PC-3 (cell line): Measurements from ENCODE around the gene CD3E. TPM values are rescaled to one million over a fixed set of nuclear protein-coding genes. Genes with fewer than 3 reads are reported as not detected.

Experiments used
- ATAC-seq: fragments of 200-7000 bp; cut with Tn5 transposase; 2 replicates; pipeline ENCODE4 v1.9.1; 2020; ENCODE audit warnings: mild to moderate bottlenecking, moderate library complexity
- BruUV-seq: library from RNA; stranded (reverse); fragments of 400-500 nt; replicated peaks from 2 replicates; lab custom pipeline; 2021; lab: Mats Ljungman, UMichigan
- CTCF ChIA-PET: fragments of 300-600 bp; sonication (Branson Sonifier 250); formaldehyde crosslinking; loops from one replicate; lab custom pipeline; 2022; ENCODE audit warnings: antibody characterized with exemption; lab: Charles Lee
- POLR2A ChIA-PET: fragments of 300-600 bp; sonication (Branson Sonifier 250); formaldehyde crosslinking; loops from one replicate; lab custom pipeline; 2022; ENCODE audit warnings: antibody characterized with exemption; ENCODE audit not compliant: unreplicated experiment; lab: Charles Lee
- DNase-seq: peaks from one replicate; pipeline ENCODE4 v3.0.0-alpha.2; 2015
- H2AFZ ChIP-seq: fragments of 300-600 bp; sonication (generic); 2 replicates; pipeline ENCODE4 v1.6.0; 2016; ENCODE audit warnings: antibody characterized with exemption, low read length
- H3F3A ChIP-seq: fragments of 300-600 bp; sonication (generic); one replicate; pipeline ENCODE4 v1.6.0; 2017; ENCODE audit warnings: antibody characterized with exemption, low read length, control low read depth, mild to moderate bottlenecking; ENCODE audit not compliant: unreplicated experiment
- H3K27ac ChIP-seq: fragments of 300-600 bp; sonication (generic); 2 replicates; pipeline ENCODE4 v1.5.1; 2016; ENCODE audit warnings: mild to moderate bottlenecking, low read length
- H3K27me3 ChIP-seq: fragments of 300-600 bp; sonication (generic); 2 replicates; pipeline ENCODE4 v1.6.1; 2016; ENCODE audit warnings: low read length, mixed read lengths
- H3K36me3 ChIP-seq: fragments of 300-600 bp; sonication (generic); 2 replicates; pipeline ENCODE4 v1.6.1; 2016; ENCODE audit warnings: low read depth, mixed run types, low read length, mixed read lengths
- H3K4me1 ChIP-seq: fragments of 300-600 bp; sonication (generic); 2 replicates; pipeline ENCODE4 v1.5.1; 2016; ENCODE audit warnings: low read length; ENCODE audit not compliant: insufficient read depth
- H3K4me2 ChIP-seq: fragments of 300-600 bp; sonication (generic); 2 replicates; pipeline ENCODE4 v1.6.0; 2016; ENCODE audit warnings: low read length
- H3K4me3 ChIP-seq: fragments of 300-600 bp; sonication (generic); 2 replicates; pipeline ENCODE4 v1.5.1; 2016; ENCODE audit warnings: mild to moderate bottlenecking, low read length, mixed read lengths
- H3K79me2 ChIP-seq: fragments of 300-600 bp; sonication (generic); 2 replicates; pipeline ENCODE4 v1.6.1; 2017; ENCODE audit warnings: low read length, mixed read lengths
- H3K9ac ChIP-seq: fragments of 300-600 bp; sonication (generic); 2 replicates; pipeline ENCODE4 v1.6.0; 2016; ENCODE audit warnings: mild to moderate bottlenecking, low read length
- H3K9me2 ChIP-seq: fragments of 300-600 bp; sonication (generic); replicated peaks from 2 replicates; pipeline ENCODE4 v1.6.1; 2016; ENCODE audit warnings: mixed run types, low read length, mixed read lengths
- H3K9me3 ChIP-seq: fragments of 300-600 bp; sonication (generic); 2 replicates; pipeline ENCODE4 v1.6.1; 2016; ENCODE audit warnings: low read length, mixed read lengths
- H4K20me1 ChIP-seq: fragments of 300-600 bp; sonication (generic); 2 replicates; pipeline ENCODE4 v1.6.1; 2016; ENCODE audit warnings: low read length, mixed read lengths
- CTCF ChIP-seq: fragments of 300-600 bp; sonication (generic); conservative IDR thresholded peaks from 2 replicates; pipeline ENCODE4 v1.5.1; 2017; ENCODE audit warnings: antibody characterized with exemption, low read depth, mild to moderate bottlenecking, low read length
- EZH2 ChIP-seq: fragments of 300-600 bp; sonication (generic); IDR thresholded peaks from one replicate; pipeline ENCODE4 v1.6.1; 2017; ENCODE audit warnings: antibody characterized with exemption, mild to moderate bottlenecking, low read length; ENCODE audit not compliant: unreplicated experiment
- EZH2phosphoT487 ChIP-seq: fragments of 300-600 bp; sonication (generic); IDR thresholded peaks from 2 replicates; pipeline ENCODE4 v1.6.1; 2018; ENCODE audit warnings: mild to moderate bottlenecking, antibody characterized with exemption, low read length, borderline replicate concordance
- intact Hi-C: fragments of 100-400 bp; cut with micrococcal nuclease; formaldehyde crosslinking; loops from 2 replicates; pipeline ENCODE4 v1.9.0; 2023
- total RNA-seq: library from RNA; depleted of rRNA; stranded (reverse); fragments of >200 nt; gene quantifications from 2 replicates; pipeline ENCODE4 v1.2.3, GENCODE V29; 2014; rRNA removed

CD3E gene
- total RNA-seq, 1 experiment from 2014 or later = not detected

- Histone ChIP-seq H3K9ac (peak within 1 kb of the TSS; percentile 89), H4K20me1 (no peaks in the 10 kb centered on the region), H3K4me3 (peak within 1 kb of the TSS; percentile 94), H3K4me1 (peaks cover 4% of the 10 kb centered on the region), H3K4me2 (peak within 1 kb of the TSS; percentile 100), H3K9me3 (no peaks in the 10 kb centered on the region), H3K9me2 (no peaks in the 10 kb centered on the region), H3K27ac (no peak within 1 kb of the TSS), H3F3A (no peaks in the 10 kb centered on the region), H3K36me3 (peaks cover 2% of the 10 kb centered on the region; the same call in 1 of the 2 replicates), H3K27me3 (no peaks in the 10 kb centered on the region), H2AFZ (peak within 1 kb of the TSS; percentile 92), H3K79me2 (peaks cover 43% of the 10 kb centered on the region)
- peak; percentile 95 for ATAC-seq
- ChIA-PET POLR2A (no interaction called here), CTCF (interaction anchor here (0.6 kb wide), 1 partner anchor 8 kb away, joined by 3 read pairs; no protein-coding TSS in a partner anchor)
- intact Hi-C loops = no loop called here
- peak; percentile 96 for DNase-seq
- no TSS peak for BruUV-seq
- TF ChIP-seq EZH2phosphoT487 = no peak
- no peak for TF ChIP-seq EZH2
- TF ChIP-seq CTCF = no peak
Observed at GRCh38 chr11:118359295-118359958, 54.9 kb downstream of the CD3E start, which contains the start of gene UBE4A. TSS of gene UBE4A (plus strand) at chr11:118359600. CDS start at chr11:118365081, 5,481 bp downstream.

- Histone ChIP-seq H3F3A (no peaks in the 10 kb centered on the region), H3K9me3 (no peaks in the 10 kb centered on the region), H3K9me2 (no peaks in the 10 kb centered on the region), H3K4me1 (peaks cover 4% of the 10 kb centered on the region), H3K9ac (no peak overlapping the region), H3K36me3 (peaks cover 43% of the 10 kb centered on the region), H4K20me1 (no peaks in the 10 kb centered on the region), H3K27me3 (no peaks in the 10 kb centered on the region), H3K27ac (no peak overlapping the region), H2AFZ (no peak overlapping the region), H3K4me2 (no peak overlapping the region), H3K4me3 (no peak overlapping the region), H3K79me2 (peaks cover 41% of the 10 kb centered on the region)
- no peak for TF ChIP-seq EZH2phosphoT487
- no peak for TF ChIP-seq EZH2
- no peak for TF ChIP-seq CTCF
- DNase-seq (no peak), ATAC-seq (no peak)
- intact Hi-C loops = no loop called here
- POLR2A ChIA-PET = no interaction called here
- no TSS peak for BruUV-seq
- CTCF ChIA-PET = interaction anchor here (0.5 kb wide), 1 partner anchor 166 kb away, joined by 4 read pairs; no protein-coding TSS in a partner anchor
Observed at GRCh38 chr11:118364956-118365615, 60.6 kb downstream of the CD3E start.

Other genes with a start within 250 kb of the CD3E start
- 1.5 and 1.7 TPM in 2 replicates for gene TMPRSS4, start 227.7 kb upstream of the CD3E start, total RNA-seq
- gene SMIM35, start 217.8 kb upstream of the CD3E start, total RNA-seq = not detected in 2 replicates
- not detected in 2 replicates for gene SCN4B, start 151.9 kb upstream of the CD3E start, total RNA-seq
- gene SCN2B, start 128.1 kb upstream of the CD3E start, total RNA-seq = 0.12 TPM in 1 of 2 replicates, not detected in the other
- gene JAML, start 79.7 kb upstream of the CD3E start, total RNA-seq = not detected in 2 replicates
- gene MPZL3, start 52.4 kb upstream of the CD3E start, total RNA-seq = 7.0 and 8.4 TPM in 2 replicates
- gene MPZL2, start 40.4 kb upstream of the CD3E start, total RNA-seq = 40.6 and 51.5 TPM in 2 replicates
- gene CD3D, start 38.0 kb downstream of the CD3E start, total RNA-seq = not detected in 2 replicates
- gene CD3G, start 39.6 kb downstream of the CD3E start, total RNA-seq = not detected in 2 replicates
- gene UBE4A, start 54.9 kb downstream of the CD3E start, total RNA-seq = 51.7 and 56.4 TPM in 2 replicates
- 256 and 375 TPM in 2 replicates for gene ATP5MG, start 96.9 kb downstream of the CD3E start, total RNA-seq
- 35.3 and 38.2 TPM in 2 replicates for gene KMT2A, start 131.8 kb downstream of the CD3E start, total RNA-seq
- gene TTC36, start 222.7 kb downstream of the CD3E start, total RNA-seq = 2.7 and 6.2 TPM in 2 replicates
- 49.8 and 50.4 TPM in 2 replicates for gene TMEM25, start 226.5 kb downstream of the CD3E start, total RNA-seq